Stimulated activated CD4-positive, alpha-beta T cell treated with anti-CD3 and anti-CD28 coated beads, Interleukin-1b, Interleukin-23, amount 100 ng/mL, for 1 hour (primary cell): ENCODE measurements around the gene PM20D2.
A peak's percentile ranks its signal among the peaks of the same experiment; 100 is the strongest.

Experiments used
- DNase-seq, 2 donors: peaks; one replicate each; pipeline ENCODE4 v3.0.0-alpha.2; 2020; ENCODE audit warnings: low read depth in 2 of 2

The PM20D2 gene

GRCh38 chr6:89145091-89145955 lies 532 bp upstream of the PM20D2 start:
- DNase-seq, result no peak

DNA sequence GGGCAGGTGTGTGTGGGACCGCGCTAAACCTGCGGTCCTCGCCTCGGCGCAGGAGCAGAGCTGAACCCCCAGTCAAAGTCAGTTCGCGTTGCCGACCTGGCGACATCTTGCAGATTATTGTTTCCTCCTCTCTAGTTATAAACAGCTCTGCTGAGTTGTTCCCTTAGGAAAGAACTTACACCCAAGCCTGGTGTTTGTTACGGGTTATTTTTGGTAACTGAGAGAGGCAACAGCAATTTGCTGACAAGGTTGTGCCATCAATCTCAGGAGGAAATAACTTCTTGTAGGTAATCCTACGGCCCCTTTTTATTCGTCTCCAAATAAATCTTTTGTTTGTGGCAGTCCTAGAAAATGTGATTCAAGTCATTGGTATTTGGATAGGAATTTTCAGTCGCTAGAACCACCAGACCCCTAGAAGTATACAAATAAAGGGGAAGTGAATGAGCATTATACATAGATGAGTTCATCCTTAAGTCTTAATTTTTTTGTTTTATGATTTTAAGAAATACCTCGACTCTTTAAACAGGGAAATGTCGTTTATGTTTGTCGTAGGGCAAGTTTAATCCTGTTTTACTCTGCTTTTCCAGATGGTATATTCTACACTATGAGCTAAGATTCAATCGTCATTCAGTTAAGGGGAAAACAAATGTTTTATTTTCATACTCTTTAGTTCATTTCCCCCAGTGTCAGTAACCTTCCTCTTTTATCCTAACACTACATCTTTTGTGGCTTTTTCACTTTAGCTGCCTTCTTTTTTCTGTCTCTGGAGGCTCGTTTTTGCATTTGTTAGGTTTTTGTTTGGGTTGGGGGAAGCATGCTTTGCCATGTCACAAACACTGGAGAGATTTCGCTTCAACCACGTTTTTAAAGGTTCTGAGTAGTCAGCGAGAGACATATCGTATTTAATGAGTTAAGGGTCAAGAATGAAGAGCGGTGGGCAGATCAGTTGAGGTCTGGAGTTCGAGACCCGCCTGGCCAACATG lies 1.2 kb downstream of the PM20D2 start:
- peak in 1 of 2 donors; percentile 8 for DNase-seq

DNA sequence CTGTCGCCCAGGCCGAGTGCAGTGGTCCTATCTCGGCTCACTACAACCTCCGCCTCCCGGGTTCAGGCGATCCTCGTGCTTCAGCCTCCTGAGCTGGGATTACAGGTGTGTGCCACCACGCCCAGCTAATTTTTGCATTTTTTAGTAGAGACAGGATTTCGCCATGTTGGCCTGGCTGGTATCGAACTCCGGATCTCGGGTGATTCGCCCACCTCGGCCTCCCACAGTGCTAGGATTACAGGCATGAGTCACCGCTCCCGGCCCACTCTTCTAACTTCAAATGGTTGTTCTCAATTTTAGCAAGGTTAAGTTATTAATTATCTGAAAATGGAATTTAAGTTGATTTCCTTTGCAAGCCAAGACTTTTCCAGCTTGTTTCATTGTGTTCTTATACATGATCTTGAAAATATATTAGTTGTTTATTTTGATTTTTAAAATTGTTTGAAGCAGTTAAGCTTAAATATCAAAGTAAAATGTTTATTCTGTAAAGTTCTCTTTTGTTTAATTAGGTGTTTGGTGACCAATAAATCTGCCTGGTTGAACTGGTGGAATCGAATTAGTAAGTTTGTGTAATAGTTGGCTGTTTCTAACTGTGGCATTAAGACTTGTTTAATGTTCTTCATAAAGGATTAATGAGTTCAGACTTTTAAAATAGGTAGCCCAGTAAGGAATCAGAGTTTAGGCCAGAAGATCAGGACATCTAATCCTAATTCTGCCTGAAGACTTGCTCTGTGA lies 2.3 kb downstream of the PM20D2 start:
- peak in 1 of 2 donors; percentile 6 for DNase-seq

DNA sequence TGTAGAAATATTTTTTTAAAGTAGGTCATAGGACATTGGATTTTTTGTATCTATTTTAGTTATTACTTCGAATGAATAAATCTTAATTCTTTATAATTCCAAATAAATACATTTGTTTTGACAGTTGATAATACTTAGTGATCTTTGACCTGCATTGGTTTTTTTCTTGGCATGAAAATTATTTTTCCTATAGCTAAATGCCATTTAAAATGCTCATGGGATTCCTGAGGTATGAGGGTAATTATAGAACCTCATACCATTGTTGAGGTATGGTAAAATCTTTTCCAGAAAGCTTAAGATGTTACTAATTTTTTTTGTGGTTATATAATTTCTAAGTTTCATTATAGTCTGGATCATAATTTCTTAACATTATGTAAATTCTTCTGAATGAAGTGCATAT lies 8.3 kb downstream of the PM20D2 start:
- no peak for DNase-seq

DNA sequence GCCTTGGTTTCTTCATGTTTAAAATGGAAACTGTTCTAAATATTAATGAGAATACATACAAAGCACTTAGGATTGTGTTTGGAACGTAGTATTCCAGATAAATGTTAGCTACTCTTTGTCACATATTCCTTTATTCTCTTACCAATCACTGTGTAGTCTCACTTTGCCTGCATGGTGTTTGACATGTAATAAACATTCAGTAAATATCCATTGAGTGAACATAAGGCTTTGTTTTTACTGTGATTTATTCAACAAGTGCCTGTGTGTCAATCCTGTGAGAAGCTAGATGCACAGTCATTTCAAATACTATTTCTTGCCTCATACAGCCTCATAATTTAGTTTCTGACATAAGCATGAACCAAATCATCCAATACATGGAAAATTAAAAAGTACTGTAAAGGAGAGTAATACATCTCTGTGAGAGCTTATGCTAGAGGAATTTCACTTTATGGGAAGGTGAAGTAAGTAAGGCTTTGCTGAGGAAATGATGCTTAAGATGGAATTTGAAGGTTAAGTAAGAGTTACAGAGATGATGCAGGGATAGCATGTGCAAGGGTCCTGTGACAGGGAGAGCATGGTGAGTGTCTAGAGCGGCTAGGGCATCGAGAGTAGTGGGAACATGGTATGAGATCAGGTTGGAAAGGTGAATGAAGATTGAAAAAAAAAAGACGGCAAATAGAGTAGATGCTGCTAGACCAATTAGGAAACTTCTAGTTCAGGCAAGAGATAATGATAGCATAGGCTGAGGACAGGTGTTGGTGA lies 14.7 kb downstream of the PM20D2 start:
- DNase-seq, result no peak

DNA sequence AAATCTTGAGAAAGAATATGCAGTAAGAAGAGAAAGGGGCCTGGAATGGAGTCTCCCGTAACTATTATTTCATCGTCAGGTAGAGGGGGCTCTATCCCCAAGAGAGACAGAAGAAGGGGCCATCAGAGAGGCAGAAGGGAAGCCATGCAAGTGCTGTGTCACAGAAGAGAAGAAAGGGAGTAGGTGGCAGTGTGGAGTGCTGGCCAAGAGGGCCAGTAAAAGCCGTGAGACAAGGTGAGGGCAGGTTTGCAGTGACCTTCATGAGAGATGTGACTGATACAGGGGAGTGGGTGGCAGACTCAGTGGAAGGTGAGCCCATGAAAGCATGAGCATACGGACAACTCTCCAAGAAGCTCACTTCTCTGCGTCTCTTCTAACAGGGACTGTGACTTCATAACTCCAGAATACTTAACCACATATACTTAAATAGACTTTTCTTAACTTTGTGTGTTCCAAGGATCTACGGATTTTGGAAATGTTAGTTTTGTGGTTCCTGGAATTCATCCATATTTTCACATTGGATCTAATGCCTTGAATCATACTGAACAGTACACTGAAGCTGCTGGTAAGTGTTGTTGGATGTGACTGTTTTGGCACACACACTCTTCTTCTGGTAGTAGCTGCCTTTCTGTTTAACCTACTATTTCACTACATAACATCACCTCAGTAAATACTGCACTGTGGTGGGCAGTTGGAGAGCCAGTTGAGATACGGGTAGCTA lies 15.6 kb downstream of the PM20D2 start:
- DNase-seq, result no peak

GRCh38 chr6:89162047-89162371 lies 16.2 kb downstream of the PM20D2 start:
- no peak for DNase-seq

- DNase-seq, result no peak
These were observed 26.3 kb downstream of the PM20D2 start for GRCh38 chr6:89172131-89172530.

GRCh38 chr6:89173634-89174033 lies 27.8 kb downstream of the PM20D2 start:
- no peak for DNase-seq

DNA sequence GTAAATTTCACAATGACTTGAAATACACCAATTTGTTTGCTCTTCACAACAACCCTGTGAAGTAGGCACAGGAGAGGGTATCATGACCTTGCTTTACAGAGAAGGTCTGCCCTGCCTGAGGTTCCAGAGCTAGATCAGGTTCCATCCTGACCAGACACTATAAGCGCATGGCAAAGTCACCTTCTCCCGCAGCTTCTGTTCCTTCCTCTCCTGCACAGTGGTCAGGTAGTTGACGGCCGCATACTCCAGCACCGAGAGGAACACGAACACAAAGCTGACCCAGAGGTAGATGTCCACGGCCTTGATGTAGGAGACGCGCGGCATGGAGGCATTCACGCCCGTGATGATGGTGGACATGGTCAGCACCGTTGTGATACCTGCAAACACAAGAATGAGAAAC lies 34.3 kb downstream of the PM20D2 start:
- DNase-seq, result no peak

DNA sequence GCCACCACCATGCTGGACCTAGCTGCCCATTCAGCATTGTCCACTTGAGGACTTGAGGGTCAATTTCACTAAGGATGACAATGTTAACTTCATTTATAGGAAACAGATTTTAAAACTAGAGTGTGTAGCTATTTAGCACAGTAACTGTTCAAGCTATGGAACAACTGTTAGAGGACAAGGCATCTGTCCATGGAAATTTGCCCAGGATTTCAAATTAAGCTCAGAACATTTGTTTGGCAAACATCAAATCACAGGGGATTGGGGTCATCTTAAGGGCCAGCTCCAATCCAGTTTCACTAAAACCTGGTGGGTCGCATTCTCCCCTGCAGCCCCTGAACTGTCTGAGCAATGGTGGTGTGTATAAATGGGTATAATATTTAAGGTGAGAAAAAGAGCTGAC lies 35.1 kb downstream of the PM20D2 start:
- DNase-seq, result no peak

DNA sequence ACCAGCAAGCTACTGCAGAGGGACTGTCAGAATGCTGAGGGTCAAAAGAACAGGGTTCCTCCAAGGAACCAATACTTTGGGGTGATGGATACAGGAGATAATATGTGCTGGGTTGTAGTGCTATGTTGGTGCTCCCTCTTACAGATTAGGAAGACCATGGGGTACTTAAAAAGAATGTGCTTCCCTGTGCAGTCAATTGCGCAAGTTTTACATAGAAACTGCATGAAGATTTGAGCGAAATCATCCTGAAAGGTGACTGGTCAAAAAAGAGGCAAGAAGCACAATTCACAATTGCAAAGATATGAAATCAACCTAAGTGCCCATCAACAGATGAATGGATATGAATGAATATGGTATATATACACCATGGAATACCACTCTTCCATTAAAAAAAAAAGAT lies 37.4 kb downstream of the PM20D2 start:
- DNase-seq, result no peak

DNA sequence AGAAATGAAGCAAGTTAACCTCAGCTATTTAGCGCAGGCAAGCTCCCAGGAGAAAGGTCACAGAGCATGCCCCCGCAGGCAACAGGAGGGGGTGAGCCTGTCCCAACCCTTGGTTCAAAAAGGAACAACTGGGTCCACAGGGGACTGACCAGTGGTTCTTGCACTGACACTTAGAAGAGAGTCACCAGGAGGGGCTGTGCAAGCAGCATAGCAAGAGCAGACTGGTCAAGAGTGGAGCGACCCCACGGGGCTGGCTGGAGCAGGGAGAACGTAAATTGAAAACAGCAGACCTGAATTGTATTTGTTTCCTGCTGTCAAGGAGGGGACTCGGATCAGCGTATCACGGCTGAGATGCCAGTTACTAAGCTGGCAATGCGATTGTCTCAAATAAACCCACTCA lies 38.5 kb downstream of the PM20D2 start:
- DNase-seq, result no peak

- no peak for DNase-seq
These were observed 40.9 kb downstream of the PM20D2 start for GRCh38 chr6:89186762-89187161.

GRCh38 chr6:89187504-89187903 lies 41.6 kb downstream of the PM20D2 start:
- DNase-seq, result no peak

- no peak for DNase-seq
These were observed 44.9 kb downstream of the PM20D2 start for GRCh38 chr6:89190741-89191140.

DNA sequence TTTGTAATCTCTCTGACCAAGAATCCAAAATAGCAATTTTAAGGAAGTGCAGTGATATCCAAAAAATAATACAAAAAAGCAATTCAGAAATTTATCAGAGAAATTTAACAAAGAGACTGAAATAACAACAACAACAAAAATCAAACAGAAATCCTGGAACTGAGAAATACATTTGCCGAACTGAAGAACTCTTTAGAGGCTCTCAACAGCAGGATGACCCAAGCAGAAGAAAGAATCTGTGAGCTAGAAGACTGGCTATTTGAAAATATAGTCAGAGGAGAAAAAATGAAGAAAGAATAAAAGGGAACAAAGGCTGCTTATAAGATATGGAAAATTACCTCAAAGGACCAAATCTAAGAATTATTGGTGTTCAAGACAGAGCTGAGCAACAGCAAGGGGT lies 48.7 kb downstream of the PM20D2 start:
- no peak for DNase-seq

GRCh38 chr6:89197141-89197540 lies 51.3 kb downstream of the PM20D2 start:
- no peak for DNase-seq

GRCh38 chr6:89198235-89198634 lies 52.4 kb downstream of the PM20D2 start:
- DNase-seq, result no peak

GRCh38 chr6:89199579-89199978 lies 53.7 kb downstream of the PM20D2 start:
- no peak for DNase-seq
